ENCODE measurements around the gene NRARP.

NRARP gene

DNA sequence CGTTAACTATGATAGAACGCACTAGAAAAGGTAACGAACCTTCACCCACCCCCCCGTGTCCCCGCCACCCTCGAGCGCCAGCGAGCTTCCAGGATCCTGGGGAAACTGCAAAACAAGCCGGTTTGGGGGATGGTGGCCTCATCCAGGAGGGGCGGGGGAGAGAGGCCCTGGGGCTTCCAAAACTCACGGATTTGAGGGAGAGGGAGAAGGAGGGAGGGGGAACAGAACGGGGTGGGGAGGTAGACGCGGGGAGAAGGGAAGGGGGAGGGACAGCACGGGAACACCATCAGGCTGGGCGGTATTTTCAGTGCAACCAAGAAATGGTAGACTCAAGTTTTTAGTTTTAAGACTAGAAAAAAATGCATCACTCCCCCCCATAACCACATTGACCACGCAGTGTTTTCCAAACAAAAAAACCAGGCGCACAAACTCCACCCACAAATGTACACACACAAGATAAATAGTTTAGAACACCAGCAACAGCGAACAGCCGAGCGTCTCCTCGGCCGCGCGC lies 1.4 kb downstream of the NRARP start:
- in situ Hi-C loops (cut with MboI; ENCODE audit: low sequenced_read_pairs): no loop called here

DNA sequence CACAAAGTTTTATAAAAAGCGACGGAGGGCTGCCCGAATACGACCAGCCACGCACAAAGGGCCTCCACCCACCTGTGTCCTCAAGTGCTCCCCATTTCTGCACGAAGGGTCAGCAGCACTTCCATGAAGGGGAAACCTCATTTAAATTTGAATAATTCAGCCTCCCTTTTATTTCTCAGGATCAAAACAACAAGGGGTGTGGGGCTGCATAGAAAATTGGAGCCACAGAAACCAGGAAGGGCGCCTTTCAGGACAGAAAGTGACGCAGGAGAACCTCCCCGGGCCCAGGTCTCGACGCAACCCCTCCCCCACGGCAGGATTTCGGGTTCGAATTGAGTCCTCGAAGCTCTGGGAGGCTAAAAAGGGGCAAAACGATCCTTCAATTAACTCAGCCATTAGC lies 2.1 kb downstream of the NRARP start:
- in situ Hi-C loops (cut with MboI; ENCODE audit: low sequenced_read_pairs): loop anchor here (10.0 kb wide), 1 partner anchor 105 kb away; no protein-coding TSS in a partner anchor

DNA sequence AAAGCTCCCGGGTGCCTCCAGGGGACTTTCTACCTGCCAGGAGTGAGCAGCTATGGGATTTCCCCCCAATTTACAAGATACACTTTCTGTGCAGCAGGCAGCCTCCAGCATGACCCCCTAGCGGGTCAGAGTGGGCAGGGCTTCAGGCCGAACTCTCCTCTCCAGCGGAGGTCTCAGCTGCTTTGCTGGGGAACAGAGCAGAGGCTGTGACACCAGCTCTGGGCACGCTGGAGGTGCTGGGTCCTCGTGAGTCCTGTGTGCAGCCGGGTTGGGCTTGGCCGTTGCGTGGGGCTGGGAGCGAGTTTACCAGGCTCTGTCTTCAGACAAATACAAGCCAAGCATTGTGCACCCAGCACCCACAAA lies 2.9 kb downstream of the NRARP start:
- in situ Hi-C loops (cut with MboI; ENCODE audit: low sequenced_read_pairs): loop anchor here (10.0 kb wide), 1 partner anchor 106 kb away; no protein-coding TSS in a partner anchor

- in situ Hi-C loops (cut with MboI; ENCODE audit: low sequenced_read_pairs): loop anchor here (10.0 kb wide), 1 partner anchor 106 kb away; no protein-coding TSS in a partner anchor
These were observed 3.5 kb downstream of the NRARP start for GRCh38 chr9:137298401-137299202.

DNA sequence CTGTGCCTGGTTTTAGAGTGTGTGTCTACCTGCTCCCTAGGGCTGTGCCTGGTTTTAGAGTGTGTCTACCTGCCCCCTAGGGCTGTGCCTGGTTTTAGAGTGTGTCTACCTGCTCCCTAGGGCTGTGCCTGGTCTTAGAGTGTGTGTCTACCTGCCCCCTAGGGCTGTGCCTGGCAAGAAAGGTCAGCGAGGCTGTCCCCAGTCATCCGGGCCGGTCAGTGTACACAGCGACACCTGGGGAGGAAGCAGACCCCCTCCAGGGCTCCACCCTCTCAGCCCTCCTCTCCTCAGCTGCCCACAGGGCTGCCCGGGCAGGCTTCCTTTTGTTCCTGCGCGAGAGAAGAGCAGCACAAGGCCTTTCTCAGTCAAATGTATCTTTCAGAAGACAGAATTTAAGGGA lies 4.1 kb downstream of the NRARP start:
- in situ Hi-C loops (cut with MboI; ENCODE audit: low sequenced_read_pairs): loop anchor here (10.0 kb wide), 1 partner anchor 107 kb away; no protein-coding TSS in a partner anchor

GRCh38 chr9:137296670-137297664 lies 5.1 kb downstream of the NRARP start:
- in situ Hi-C loops (cut with MboI; ENCODE audit: low sequenced_read_pairs): loop anchor here (10.0 kb wide), 1 partner anchor 108 kb away; no protein-coding TSS in a partner anchor

DNA sequence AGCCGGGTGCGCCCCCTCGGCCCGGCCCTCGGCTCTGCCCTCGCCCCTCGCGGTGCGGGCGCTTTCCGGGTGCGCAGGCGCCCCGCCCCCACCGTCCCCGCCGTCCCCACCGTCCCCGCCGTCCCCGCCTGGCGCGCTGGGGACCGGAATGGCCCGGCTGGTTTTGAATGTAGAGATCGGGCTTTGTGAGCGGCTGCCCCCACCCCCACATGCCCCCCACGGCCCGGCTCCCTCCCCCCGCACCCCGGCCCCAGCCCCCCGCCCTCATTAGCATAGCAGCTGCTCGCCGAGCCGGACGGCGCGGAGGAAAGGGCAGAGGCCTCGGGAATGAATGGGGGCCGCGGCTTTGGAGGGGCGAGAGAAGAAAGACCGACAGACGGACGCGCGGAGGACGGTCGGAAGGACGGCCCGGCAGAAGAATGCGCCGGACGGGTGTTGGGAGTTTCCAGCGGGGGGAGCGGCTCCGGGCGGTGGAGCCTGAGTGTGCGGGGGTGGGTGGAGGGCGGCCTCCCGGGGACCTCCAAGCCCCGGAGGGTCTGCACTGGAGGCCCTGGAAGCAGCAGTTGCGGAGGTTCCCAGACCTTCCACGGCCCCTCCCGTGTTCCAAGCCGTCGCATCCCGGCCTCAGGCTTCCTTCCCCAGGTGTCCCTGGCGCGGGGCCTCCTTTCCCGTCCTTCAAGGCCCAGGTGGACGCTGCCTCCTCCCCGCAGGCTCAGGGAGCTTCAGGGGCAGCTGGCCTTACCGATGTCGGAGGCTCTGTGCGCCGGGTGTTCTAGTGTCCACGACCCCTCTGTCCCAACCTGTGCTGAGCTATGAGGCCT lies 6.0 kb downstream of the NRARP start:
- in situ Hi-C loops (cut with MboI; ENCODE audit: low sequenced_read_pairs): loop anchor here (10.0 kb wide), 1 partner anchor 109 kb away; no protein-coding TSS in a partner anchor

- in situ Hi-C loops (cut with MboI; ENCODE audit: low sequenced_read_pairs): loop anchor here (10.0 kb wide), 1 partner anchor 109 kb away; no protein-coding TSS in a partner anchor
These were observed 6.7 kb downstream of the NRARP start for GRCh38 chr9:137295238-137295811.

- in situ Hi-C loops (cut with MboI; ENCODE audit: low sequenced_read_pairs): loop anchor here (10.0 kb wide), 1 partner anchor 110 kb away; no protein-coding TSS in a partner anchor
These were observed 7.3 kb downstream of the NRARP start for GRCh38 chr9:137294681-137295237.

DNA sequence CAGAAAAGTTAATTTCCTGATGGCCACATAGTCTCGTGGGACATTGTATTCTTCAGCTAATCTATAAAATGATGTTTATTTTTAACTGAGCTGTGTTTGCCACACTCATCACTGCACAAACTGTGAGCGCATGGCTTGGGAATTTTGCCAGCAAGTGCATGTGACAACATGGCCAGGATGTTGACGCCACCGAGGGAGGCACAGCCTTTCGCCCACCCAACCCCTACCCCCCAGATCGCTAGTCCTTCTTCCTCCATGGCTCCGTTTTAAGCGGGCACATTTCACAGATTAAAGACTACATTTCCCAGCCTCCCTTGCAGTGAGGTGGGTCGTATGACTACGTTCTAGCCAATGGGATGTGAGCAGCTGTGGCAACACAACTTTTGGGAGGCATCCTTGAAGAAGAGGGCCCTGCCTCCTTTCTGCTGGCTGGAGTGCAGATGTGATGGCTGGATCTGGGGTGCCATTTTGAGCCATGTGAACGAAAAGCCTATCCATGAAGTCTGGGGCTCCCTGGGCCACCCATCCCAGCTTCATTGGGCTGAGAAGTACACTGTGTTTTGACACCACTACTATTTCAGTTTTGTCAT lies 7.9 kb downstream of the NRARP start:
- in situ Hi-C loops (cut with MboI; ENCODE audit: low sequenced_read_pairs): loop anchor here (10.0 kb wide), 1 partner anchor 111 kb away; no protein-coding TSS in a partner anchor

GRCh38 chr9:137293482-137294090 lies 8.5 kb downstream of the NRARP start:
- in situ Hi-C loops (cut with MboI; ENCODE audit: low sequenced_read_pairs): loop anchor here (10.0 kb wide), 1 partner anchor 111 kb away; no protein-coding TSS in a partner anchor

DNA sequence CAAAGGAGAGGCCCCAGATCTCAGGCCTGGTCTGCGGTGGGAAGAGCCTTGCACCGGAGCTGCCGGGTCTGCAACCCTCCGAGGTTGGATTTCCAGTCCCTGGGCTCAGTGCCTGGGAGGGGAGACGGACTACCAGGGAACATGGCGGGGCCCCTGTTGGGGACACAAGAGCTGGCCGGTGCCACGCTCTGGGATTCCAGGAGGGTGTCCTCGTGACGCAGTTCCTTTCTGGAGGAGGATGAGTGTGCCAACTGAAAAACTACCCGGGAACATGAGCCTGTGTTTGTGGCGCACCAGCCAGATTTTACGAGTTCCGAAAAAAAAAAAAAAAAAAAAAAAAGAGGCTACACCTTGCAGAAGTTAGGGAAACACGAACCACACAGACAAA lies 9.0 kb downstream of the NRARP start:
- in situ Hi-C loops (cut with MboI; ENCODE audit: low sequenced_read_pairs): loop anchor here (10.0 kb wide), 1 partner anchor 112 kb away; no protein-coding TSS in a partner anchor

DNA sequence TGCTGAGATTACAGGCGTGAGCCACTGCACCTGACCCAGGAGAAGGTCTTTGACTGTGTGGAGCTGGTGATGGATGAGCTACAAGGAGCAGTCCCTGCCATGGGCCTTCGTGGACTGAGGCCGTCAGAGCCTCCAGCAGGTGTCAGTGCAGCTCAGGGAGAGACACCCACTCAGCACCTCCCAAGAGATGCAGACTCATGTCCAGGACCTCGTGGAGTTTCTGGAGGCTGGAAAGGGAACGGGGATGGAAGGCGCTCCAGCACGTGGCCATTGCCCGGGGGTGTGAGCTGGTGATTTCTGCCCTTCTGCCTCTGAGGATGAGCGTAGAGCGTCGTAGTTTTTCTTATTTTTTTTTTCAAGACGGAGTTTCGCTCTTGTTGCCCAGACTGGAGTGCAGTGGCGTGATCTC lies 15.1 kb downstream of the NRARP start:
- in situ Hi-C loops (cut with MboI; ENCODE audit: low sequenced_read_pairs): no loop called here

- in situ Hi-C loops (cut with MboI; ENCODE audit: low sequenced_read_pairs): no loop called here
These were observed 20.5 kb downstream of the NRARP start for GRCh38 chr9:137281345-137282116.

- in situ Hi-C loops (cut with MboI; ENCODE audit: low sequenced_read_pairs): no loop called here
These were observed 21.4 kb downstream of the NRARP start for GRCh38 chr9:137280474-137281344.

DNA sequence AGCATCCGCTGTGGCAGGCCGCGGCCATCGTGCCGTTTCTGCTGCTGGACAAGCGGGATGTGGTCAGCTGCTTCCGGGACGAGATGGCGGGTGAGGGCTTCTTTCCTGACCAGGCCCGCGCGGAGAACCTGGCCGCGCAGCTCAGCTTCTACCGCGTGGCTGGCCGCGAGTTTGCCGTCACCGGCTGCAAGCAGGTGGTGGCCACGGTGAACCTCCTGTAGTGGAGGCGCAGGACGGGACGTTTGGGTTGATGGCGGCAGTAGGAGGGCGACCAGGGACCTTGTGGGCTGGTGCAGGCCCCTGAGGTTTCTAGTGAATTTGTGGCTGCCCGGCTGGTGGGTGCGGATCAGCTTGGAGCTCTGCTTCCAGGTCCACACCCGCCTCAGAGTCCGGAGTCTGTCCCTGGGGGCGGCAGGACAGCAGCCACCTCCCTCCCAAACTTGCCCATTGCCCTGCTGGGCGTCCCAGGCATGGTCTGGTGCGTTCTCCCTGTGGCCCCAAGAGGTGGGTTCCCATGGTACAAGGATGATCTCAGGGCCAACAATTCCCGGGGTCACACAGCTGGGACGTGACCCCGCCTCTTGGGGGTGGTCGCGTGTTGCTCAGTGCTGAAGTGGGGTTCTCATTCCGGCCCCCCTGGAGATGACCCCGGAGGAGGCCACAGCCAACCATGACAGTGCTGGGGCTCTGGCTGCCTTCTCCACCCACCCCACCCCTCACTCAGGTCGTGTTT lies 22.2 kb downstream of the NRARP start:
- in situ Hi-C loops (cut with MboI; ENCODE audit: low sequenced_read_pairs): no loop called here

All from HL-60/S4 treated with retinoic acid at 250 ng/mL for 4 days and 3 days (cell line).